Activated naive CD8-positive, alpha-beta T cell (primary cell): ENCODE results near the gene SURF1.
"Not testable (repeated sequence)": the region's sequence is repeated elsewhere in the genome, so short reads cannot be mapped to it uniquely, and the experiment has no call there.

Source experiments
- H3K27ac Mint-ChIP-seq: one replicate; pipeline ENCODE4 v1.8.0; 2021; ENCODE audit warnings: mixed read lengths
- H3K27me3 Mint-ChIP-seq: one replicate; pipeline ENCODE4 v1.8.0; 2021; ENCODE audit warnings: mixed read lengths
- H3K36me3 Mint-ChIP-seq: one replicate; pipeline ENCODE4 v1.8.0; 2021; ENCODE audit warnings: mixed read lengths
- H3K4me1 Mint-ChIP-seq: one replicate; pipeline ENCODE4 v1.8.0; 2021; ENCODE audit warnings: low read depth, mixed read lengths
- H3K4me3 Mint-ChIP-seq: one replicate; pipeline ENCODE4 v1.8.0; 2021; ENCODE audit warnings: mild to moderate bottlenecking, mixed read lengths
- H3K9me3 Mint-ChIP-seq: one replicate; pipeline ENCODE4 v1.8.0; 2021; ENCODE audit warnings: low read depth, mixed read lengths

Gene SURF1

GRCh38 chr9:133356391-133357091 lies at the start of gene SURF1, which contains the start of gene SURF2:
SURF1 (minus strand) TSS chr9:133356487; CDS start chr9:133356453, 34 bp downstream.
SURF2 (plus strand) TSS chr9:133356550; CDS start chr9:133356593, 43 bp downstream.
- peak within 1 kb of the TSS; percentile 90 for H3K4me3 Mint-ChIP-seq
- H3K4me1 Mint-ChIP-seq: peaks cover 46% of the 10 kb centered on the region
- H3K27ac Mint-ChIP-seq: peak within 1 kb of the TSS; percentile 82
- no peaks in the 10 kb centered on the region for H3K27me3 Mint-ChIP-seq
- no peaks in the 10 kb centered on the region for H3K36me3 Mint-ChIP-seq
- no peaks in the 10 kb centered on the region for H3K9me3 Mint-ChIP-seq

GRCh38 chr9:133405508-133406438 lies 49.5 kb upstream of the SURF1 start:
- Mint-ChIP-seq H3K36me3 (peaks cover 6% of the 10 kb centered on the region), H3K4me3 (no peak overlapping the region), H3K27ac (no peak overlapping the region), H3K9me3 (no peaks in the 10 kb centered on the region), H3K27me3 (no peaks in the 10 kb centered on the region), H3K4me1 (peaks cover 10% of the 10 kb centered on the region)

GRCh38 chr9:133404454-133405002 lies 48.2 kb upstream of the SURF1 start:
- Mint-ChIP-seq H3K27me3 (no peaks in the 10 kb centered on the region), H3K9me3 (no peaks in the 10 kb centered on the region), H3K4me3 (no peak overlapping the region), H3K4me1 (peaks cover 10% of the 10 kb centered on the region), H3K36me3 (peaks cover 6% of the 10 kb centered on the region), H3K27ac (no peak overlapping the region)

- H3K27ac Mint-ChIP-seq: no peak overlapping the region
- H3K27me3 Mint-ChIP-seq: no peaks in the 10 kb centered on the region
- no peak overlapping the region for H3K4me3 Mint-ChIP-seq
- peaks cover 6% of the 10 kb centered on the region for H3K36me3 Mint-ChIP-seq
- no peaks in the 10 kb centered on the region for H3K9me3 Mint-ChIP-seq
- peaks cover 10% of the 10 kb centered on the region for H3K4me1 Mint-ChIP-seq
Measured at GRCh38 chr9:133403766-133404453, 47.6 kb upstream of the SURF1 start.

- Mint-ChIP-seq H3K4me1 (peaks cover 10% of the 10 kb centered on the region), H3K27ac (no peak overlapping the region)
Measured at GRCh38 chr9:133402689-133403088, 46.4 kb upstream of the SURF1 start.

GRCh38 chr9:133401588-133401987 lies 45.3 kb upstream of the SURF1 start:
- no peaks in the 10 kb centered on the region for H3K9me3 Mint-ChIP-seq
- peaks cover 6% of the 10 kb centered on the region for H3K4me1 Mint-ChIP-seq

More at GRCh38 chr9:133402689-133403088, 46.4 kb upstream of the SURF1 start:
- Mint-ChIP-seq H3K36me3 (peaks cover 6% of the 10 kb centered on the region), H3K9me3 (no peaks in the 10 kb centered on the region), H3K27me3 (no peaks in the 10 kb centered on the region), H3K4me3 (no peak overlapping the region)

GRCh38 chr9:133400292-133400691 lies 44.0 kb upstream of the SURF1 start:
- Mint-ChIP-seq H3K36me3 (no peaks in the 10 kb centered on the region), H3K27ac (no peak overlapping the region), H3K9me3 (no peaks in the 10 kb centered on the region), H3K27me3 (no peaks in the 10 kb centered on the region), H3K4me3 (no peak overlapping the region), H3K4me1 (peaks cover 6% of the 10 kb centered on the region)

More at GRCh38 chr9:133401588-133401987, 45.3 kb upstream of the SURF1 start:
- Mint-ChIP-seq H3K27me3 (no peaks in the 10 kb centered on the region), H3K4me3 (no peak overlapping the region), H3K36me3 (no peaks in the 10 kb centered on the region), H3K27ac (no peak overlapping the region)

GRCh38 chr9:133397895-133398294 lies 41.6 kb upstream of the SURF1 start:
- H3K27ac Mint-ChIP-seq: no peak overlapping the region
- no peaks in the 10 kb centered on the region for H3K36me3 Mint-ChIP-seq
- H3K27me3 Mint-ChIP-seq: no peaks in the 10 kb centered on the region
- H3K4me3 Mint-ChIP-seq: no peak overlapping the region
- peaks cover 2% of the 10 kb centered on the region for H3K4me1 Mint-ChIP-seq
- no peaks in the 10 kb centered on the region for H3K9me3 Mint-ChIP-seq

GRCh38 chr9:133397370-133397769 lies 41.1 kb upstream of the SURF1 start:
- Mint-ChIP-seq H3K4me3 (no peak overlapping the region), H3K4me1 (peaks cover 2% of the 10 kb centered on the region), H3K36me3 (no peaks in the 10 kb centered on the region), H3K27ac (no peak overlapping the region), H3K9me3 (no peaks in the 10 kb centered on the region), H3K27me3 (no peaks in the 10 kb centered on the region)

GRCh38 chr9:133396952-133397351 lies 40.7 kb upstream of the SURF1 start:
- H3K4me1 Mint-ChIP-seq: peaks cover 2% of the 10 kb centered on the region
- H3K27me3 Mint-ChIP-seq: no peaks in the 10 kb centered on the region
- no peaks in the 10 kb centered on the region for H3K36me3 Mint-ChIP-seq
- H3K27ac Mint-ChIP-seq: no peak overlapping the region
- no peak overlapping the region for H3K4me3 Mint-ChIP-seq
- no peaks in the 10 kb centered on the region for H3K9me3 Mint-ChIP-seq

- Mint-ChIP-seq H3K9me3 (no peaks in the 10 kb centered on the region), H3K36me3 (no peaks in the 10 kb centered on the region), H3K27me3 (peaks cover 3% of the 10 kb centered on the region), H3K4me1 (peaks cover 2% of the 10 kb centered on the region), H3K4me3 (no peak overlapping the region), H3K27ac (no peak overlapping the region)
Measured at GRCh38 chr9:133394687-133395271, 38.5 kb upstream of the SURF1 start.

GRCh38 chr9:133393399-133393798 lies 37.1 kb upstream of the SURF1 start:
- Mint-ChIP-seq H3K9me3 (no peaks in the 10 kb centered on the region), H3K36me3 (no peaks in the 10 kb centered on the region), H3K27ac (no peak overlapping the region), H3K4me1 (peaks cover 2% of the 10 kb centered on the region), H3K27me3 (peaks cover 3% of the 10 kb centered on the region), H3K4me3 (no peak overlapping the region)

GRCh38 chr9:133392308-133392707 lies 36.0 kb upstream of the SURF1 start:
- H3K27ac Mint-ChIP-seq, H3K36me3 Mint-ChIP-seq, H3K27me3 Mint-ChIP-seq, H3K9me3 Mint-ChIP-seq, H3K4me3 Mint-ChIP-seq, H3K4me1 Mint-ChIP-seq: not testable (repeated sequence)

GRCh38 chr9:133391449-133391848 lies 35.2 kb upstream of the SURF1 start:
- H3K27ac Mint-ChIP-seq, H3K4me3 Mint-ChIP-seq, H3K27me3 Mint-ChIP-seq, H3K4me1 Mint-ChIP-seq, H3K9me3 Mint-ChIP-seq, H3K36me3 Mint-ChIP-seq: not testable (repeated sequence)
